GM23338 (cell line): Measurements from ENCODE around the gene GEMIN2. TPM values are rescaled to one million over a fixed set of nuclear protein-coding genes. Genes with fewer than 3 reads are reported as not detected.

Experiments
- ATAC-seq: fragments of 200-7000 bp; cut with Tn5 transposase; 3 replicates; pipeline ENCODE4 v1.9.1; 2020
- DNase-seq: peaks from one replicate; pipeline ENCODE4 v3.0.0-alpha.2; 2015; ENCODE audit warnings: low spot score
- H2AFZ ChIP-seq: fragments of 200-600 bp; sonication (generic); 2 replicates; pipeline ENCODE4 v1.8.0; 2016; ENCODE audit warnings: antibody characterized with exemption, mild to moderate bottlenecking, moderate library complexity
- H3F3A ChIP-seq: fragments of 200-600 bp; sonication (generic); replicated peaks from 2 replicates; pipeline ENCODE4 v1.8.0; 2017; ENCODE audit warnings: antibody characterized with exemption, mixed run types, low read depth
- H3K27ac ChIP-seq: fragments of 200-600 bp; sonication (generic); 2 replicates; pipeline ENCODE4 v1.6.1; 2016; ENCODE audit warnings: low read depth
- H3K27me3 ChIP-seq: fragments of 200-600 bp; sonication (generic); 2 replicates; pipeline ENCODE4 v1.8.0; 2016; ENCODE audit warnings: mild to moderate bottlenecking, mixed run types, moderate library complexity; ENCODE audit not compliant: insufficient read depth
- H3K36me3 ChIP-seq: fragments of 200-600 bp; sonication (generic); 2 replicates; pipeline ENCODE4 v1.8.0; 2016; ENCODE audit warnings: mild to moderate bottlenecking; ENCODE audit not compliant: insufficient read depth
- H3K4me1 ChIP-seq: fragments of 200-600 bp; sonication (generic); 2 replicates; pipeline ENCODE4 v1.8.0; 2016; ENCODE audit warnings: mild to moderate bottlenecking, moderate library complexity; ENCODE audit not compliant: insufficient read depth
- H3K4me2 ChIP-seq: fragments of 200-600 bp; sonication (generic); 2 replicates; pipeline ENCODE4 v1.7.1; 2017; ENCODE audit warnings: mixed run types
- H3K4me3 ChIP-seq: fragments of 200-600 bp; sonication (generic); 2 replicates; pipeline ENCODE4 v1.6.1; 2016; ENCODE audit warnings: mixed run types
- H3K79me2 ChIP-seq: fragments of 200-600 bp; sonication (generic); replicated peaks from 2 replicates; pipeline ENCODE4 v1.8.0; 2017; ENCODE audit warnings: mild to moderate bottlenecking; ENCODE audit not compliant: insufficient read depth
- H3K9me2 ChIP-seq: fragments of 200-600 bp; sonication (generic); 2 replicates; pipeline ENCODE4 v1.8.0; 2017; ENCODE audit not compliant: insufficient read depth
- H4K20me1 ChIP-seq: fragments of 200-600 bp; sonication (generic); replicated peaks from 2 replicates; pipeline ENCODE4 v1.8.0; 2017; ENCODE audit warnings: mild to moderate bottlenecking; ENCODE audit not compliant: insufficient read depth
- H3K27ac Mint-ChIP-seq: 2 replicates; pipeline ENCODE4 v1.8.0; 2020; ENCODE audit warnings: inconsistent platforms, mild to moderate bottlenecking, moderate library complexity, mixed read lengths
- H3K27me3 Mint-ChIP-seq: 3 replicates; pipeline ENCODE4 v1.8.0; 2022; ENCODE audit warnings: low read depth, mild to moderate bottlenecking, moderate library complexity, mixed read lengths, inconsistent platforms; ENCODE audit not compliant: insufficient read depth, poor library complexity
- H3K36me3 Mint-ChIP-seq: 3 replicates; pipeline ENCODE4 v1.8.0; 2021; ENCODE audit warnings: low read depth, mild to moderate bottlenecking, inconsistent platforms, moderate library complexity, mixed read lengths
- H3K4me1 Mint-ChIP-seq: 3 replicates; pipeline ENCODE4 v1.8.0; 2020; ENCODE audit warnings: mild to moderate bottlenecking, inconsistent platforms, mixed read lengths
- H3K4me3 Mint-ChIP-seq: 3 replicates; pipeline ENCODE4 v1.8.0; 2021; ENCODE audit warnings: moderate library complexity, mild to moderate bottlenecking, inconsistent platforms, mixed read lengths
- H3K9me3 Mint-ChIP-seq: 3 replicates; pipeline ENCODE4 v1.8.0; 2020; ENCODE audit warnings: moderate library complexity, mild to moderate bottlenecking, inconsistent platforms, mixed read lengths
- CREB1 ChIP-seq: fragments of 250-450 bp; sonication (Bioruptor Pico); IDR thresholded peaks from 2 replicates; pipeline ENCODE4 v1.5.0; 2020; ENCODE audit warnings: low read depth, mild to moderate bottlenecking, moderate library complexity
- EZH2 ChIP-seq: fragments of 200-600 bp; sonication (generic); IDR thresholded peaks from one replicate; pipeline ENCODE4 v1.8.0; 2017; ENCODE audit warnings: antibody characterized with exemption, mild to moderate bottlenecking, low read depth; ENCODE audit not compliant: unreplicated experiment
- EZH2phosphoT487 ChIP-seq: fragments of 200-600 bp; sonication (generic); IDR thresholded peaks from one replicate; pipeline ENCODE4 v1.8.1; 2018; ENCODE audit warnings: antibody characterized with exemption; ENCODE audit not compliant: unreplicated experiment
- JUNB ChIP-seq: IDR thresholded peaks from one replicate; pipeline ENCODE4 v1.6.1; 2016; ENCODE audit warnings: antibody characterized with exemption; ENCODE audit not compliant: unreplicated experiment
- STAT1 ChIP-seq: IDR thresholded peaks from one replicate; pipeline ENCODE4 v1.6.1; 2016; ENCODE audit warnings: antibody characterized with exemption; ENCODE audit not compliant: unreplicated experiment
- ZNF114 ChIP-seq: fragments of 250-450 bp; sonication (Bioruptor Pico); IDR thresholded peaks from 2 replicates; pipeline ENCODE4 v1.5.0; 2020; ENCODE audit warnings: mild to moderate bottlenecking, moderate library complexity
- ZNF331 ChIP-seq: fragments of 250-450 bp; sonication (Bioruptor Pico); IDR thresholded peaks from 2 replicates; pipeline ENCODE4 v1.5.0; 2020; ENCODE audit warnings: low read depth, mild to moderate bottlenecking, moderate library complexity
- polyA plus RNA-seq: library from polyadenylated mRNA; unstranded; fragments of >200 nt; fragmentation: Nextera tagmentation; extraction: Ambion mirVana; gene quantifications from 2 replicates; pipeline ENCODE4 v1.2.1, GENCODE V29; 2016
- total RNA-seq: library from RNA; depleted of rRNA; stranded (reverse); fragments of >200 nt; shearing (Covaris generic); gene quantifications from 2 replicates; pipeline ENCODE4 v1.2.3, GENCODE V29; 2014
- TF ChIP-seq, protein P1 (sequence below): fragments of 250-450 bp; sonication (Bioruptor Pico); IDR thresholded peaks from 2 replicates; pipeline ENCODE4 v1.5.0; 2020; ENCODE audit warnings: mild to moderate bottlenecking, moderate library complexity
- TF ChIP-seq, protein P2 (sequence below), 2 experiments: fragments of 200-600 bp in 1 of 2; sonication (generic) in 1 of 2; conservative IDR thresholded peaks; 2 replicates each; pipeline versions ENCODE4 v1.5.1 to v1.6.1; 2016 to 2017; ENCODE audit warnings: antibody characterized with exemption in 2 of 2, low read depth in 2 of 2, mild to moderate bottlenecking in 2 of 2, moderate library complexity in 1 of 2
- TF ChIP-seq, protein P3 (sequence below): IDR thresholded peaks from 2 replicates; pipeline ENCODE4 v1.6.1; 2016; ENCODE audit warnings: antibody characterized with exemption
- TF ChIP-seq, protein P4 (sequence below): IDR thresholded peaks from one replicate; pipeline ENCODE4 v1.6.1; 2018; ENCODE audit warnings: antibody characterized with exemption; ENCODE audit not compliant: unreplicated experiment

Gene GEMIN2
- total and polyA plus RNA-seq, 2 experiments from 2014 or later, result 37.0 to 61.6 TPM

DNA sequence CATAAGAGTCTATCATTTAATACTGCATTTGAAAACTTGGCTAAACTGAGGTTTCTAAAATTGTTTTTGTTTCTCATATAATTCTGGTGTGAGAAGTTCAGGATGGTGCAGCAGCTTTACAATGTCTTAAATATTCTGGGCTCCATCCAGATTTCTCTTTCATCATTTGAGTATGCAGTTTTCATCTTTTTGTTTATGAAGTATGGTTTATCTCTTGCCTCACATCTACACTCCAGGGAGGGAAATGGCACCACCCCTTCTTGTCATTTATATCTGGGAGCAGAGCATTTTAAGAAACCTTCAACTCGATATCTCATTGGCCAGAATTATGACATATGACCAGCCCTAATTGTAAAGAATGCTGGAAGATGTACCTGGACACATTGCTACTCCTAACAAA, 24.3 kb downstream of the GEMIN2 start (continued):
- TF ChIP-seq, protein P1, sequence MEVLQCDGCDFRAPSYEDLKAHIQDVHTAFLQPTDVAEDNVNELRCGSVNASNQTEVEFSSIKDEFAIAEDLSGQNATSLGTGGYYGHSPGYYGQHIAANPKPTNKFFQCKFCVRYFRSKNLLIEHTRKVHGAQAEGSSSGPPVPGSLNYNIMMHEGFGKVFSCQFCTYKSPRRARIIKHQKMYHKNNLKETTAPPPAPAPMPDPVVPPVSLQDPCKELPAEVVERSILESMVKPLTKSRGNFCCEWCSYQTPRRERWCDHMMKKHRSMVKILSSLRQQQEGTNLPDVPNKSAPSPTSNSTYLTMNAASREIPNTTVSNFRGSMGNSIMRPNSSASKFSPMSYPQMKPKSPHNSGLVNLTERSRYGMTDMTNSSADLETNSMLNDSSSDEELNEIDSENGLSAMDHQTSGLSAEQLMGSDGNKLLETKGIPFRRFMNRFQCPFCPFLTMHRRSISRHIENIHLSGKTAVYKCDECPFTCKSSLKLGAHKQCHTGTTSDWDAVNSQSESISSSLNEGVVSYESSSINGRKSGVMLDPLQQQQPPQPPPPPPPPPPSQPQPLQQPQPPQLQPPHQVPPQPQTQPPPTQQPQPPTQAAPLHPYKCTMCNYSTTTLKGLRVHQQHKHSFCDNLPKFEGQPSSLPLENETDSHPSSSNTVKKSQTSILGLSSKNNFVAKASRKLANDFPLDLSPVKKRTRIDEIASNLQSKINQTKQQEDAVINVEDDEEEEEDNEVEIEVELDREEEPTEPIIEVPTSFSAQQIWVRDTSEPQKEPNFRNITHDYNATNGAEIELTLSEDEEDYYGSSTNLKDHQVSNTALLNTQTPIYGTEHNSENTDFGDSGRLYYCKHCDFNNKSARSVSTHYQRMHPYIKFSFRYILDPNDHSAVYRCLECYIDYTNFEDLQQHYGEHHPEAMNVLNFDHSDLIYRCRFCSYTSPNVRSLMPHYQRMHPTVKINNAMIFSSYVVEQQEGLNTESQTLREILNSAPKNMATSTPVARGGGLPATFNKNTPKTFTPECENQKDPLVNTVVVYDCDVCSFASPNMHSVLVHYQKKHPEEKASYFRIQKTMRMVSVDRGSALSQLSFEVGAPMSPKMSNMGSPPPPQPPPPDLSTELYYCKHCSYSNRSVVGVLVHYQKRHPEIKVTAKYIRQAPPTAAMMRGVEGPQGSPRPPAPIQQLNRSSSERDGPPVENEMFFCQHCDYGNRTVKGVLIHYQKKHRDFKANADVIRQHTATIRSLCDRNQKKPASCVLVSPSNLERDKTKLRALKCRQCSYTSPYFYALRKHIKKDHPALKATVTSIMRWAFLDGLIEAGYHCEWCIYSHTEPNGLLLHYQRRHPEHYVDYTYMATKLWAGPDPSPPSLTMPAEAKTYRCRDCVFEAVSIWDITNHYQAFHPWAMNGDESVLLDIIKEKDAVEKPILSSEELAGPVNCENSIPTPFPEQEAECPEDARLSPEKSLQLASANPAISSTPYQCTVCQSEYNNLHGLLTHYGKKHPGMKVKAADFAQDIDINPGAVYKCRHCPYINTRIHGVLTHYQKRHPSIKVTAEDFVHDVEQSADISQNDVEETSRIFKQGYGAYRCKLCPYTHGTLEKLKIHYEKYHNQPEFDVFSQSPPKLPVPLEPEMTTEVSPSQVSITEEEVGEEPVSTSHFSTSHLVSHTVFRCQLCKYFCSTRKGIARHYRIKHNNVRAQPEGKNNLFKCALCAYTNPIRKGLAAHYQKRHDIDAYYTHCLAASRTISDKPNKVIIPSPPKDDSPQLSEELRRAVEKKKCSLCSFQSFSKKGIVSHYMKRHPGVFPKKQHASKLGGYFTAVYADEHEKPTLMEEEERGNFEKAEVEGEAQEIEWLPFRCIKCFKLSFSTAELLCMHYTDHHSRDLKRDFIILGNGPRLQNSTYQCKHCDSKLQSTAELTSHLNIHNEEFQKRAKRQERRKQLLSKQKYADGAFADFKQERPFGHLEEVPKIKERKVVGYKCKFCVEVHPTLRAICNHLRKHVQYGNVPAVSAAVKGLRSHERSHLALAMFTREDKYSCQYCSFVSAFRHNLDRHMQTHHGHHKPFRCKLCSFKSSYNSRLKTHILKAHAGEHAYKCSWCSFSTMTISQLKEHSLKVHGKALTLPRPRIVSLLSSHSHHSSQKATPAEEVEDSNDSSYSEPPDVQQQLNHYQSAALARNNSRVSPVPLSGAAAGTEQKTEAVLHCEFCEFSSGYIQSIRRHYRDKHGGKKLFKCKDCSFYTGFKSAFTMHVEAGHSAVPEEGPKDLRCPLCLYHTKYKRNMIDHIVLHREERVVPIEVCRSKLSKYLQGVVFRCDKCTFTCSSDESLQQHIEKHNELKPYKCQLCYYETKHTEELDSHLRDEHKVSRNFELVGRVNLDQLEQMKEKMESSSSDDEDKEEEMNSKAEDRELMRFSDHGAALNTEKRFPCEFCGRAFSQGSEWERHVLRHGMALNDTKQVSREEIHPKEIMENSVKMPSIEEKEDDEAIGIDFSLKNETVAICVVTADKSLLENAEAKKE, result no peak

DNA sequence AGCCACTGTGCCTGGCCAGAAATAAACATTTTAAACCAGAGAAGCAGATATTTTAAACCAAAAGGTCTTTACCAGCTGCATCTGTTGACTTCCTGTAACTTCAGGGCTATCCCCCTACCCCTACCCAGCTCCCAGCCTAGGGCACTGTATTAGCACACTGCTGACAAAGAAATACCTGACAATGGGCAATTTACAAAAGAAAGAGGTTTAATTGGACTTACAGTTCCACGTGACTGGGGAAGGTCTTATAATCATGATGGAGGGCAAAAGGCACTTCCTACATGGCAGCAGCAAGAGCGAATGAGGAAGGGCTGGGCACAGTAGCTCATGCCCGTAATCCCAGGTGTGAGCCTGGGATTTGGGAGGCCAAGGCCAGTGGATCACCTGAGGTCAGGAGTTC, 26.0 kb downstream of the GEMIN2 start:
- Histone ChIP-seq H3K4me2 (no peak overlapping the region), H3K36me3 (peaks cover 5% of the 10 kb centered on the region; the same call in 1 of the 2 replicates), H3K79me2 (no peaks in the 10 kb centered on the region), H3F3A (no peaks in the 10 kb centered on the region), H3K4me3 (no peak overlapping the region), H3K27me3 (no peaks in the 10 kb centered on the region), H4K20me1 (no peaks in the 10 kb centered on the region), H3K4me1 (peaks cover 4% of the 10 kb centered on the region; the same call in 1 of the 2 replicates), H2AFZ (no peak overlapping the region), H3K9me2 (no peaks in the 10 kb centered on the region), H3K27ac (no peak overlapping the region)
- Mint-ChIP-seq H3K4me3 (no peak overlapping the region), H3K4me1 (peaks cover 4% of the 10 kb centered on the region; the same call in 1 of the 3 replicates), H3K27me3 (peaks cover 9% of the 10 kb centered on the region), H3K27ac (no peak overlapping the region), H3K9me3 (peaks cover 28% of the 10 kb centered on the region), H3K36me3 (peaks cover 60% of the 10 kb centered on the region)
- peak; percentile 63 for DNase-seq
- ATAC-seq, result peak; percentile 91
- TF ChIP-seq, protein P2, sequence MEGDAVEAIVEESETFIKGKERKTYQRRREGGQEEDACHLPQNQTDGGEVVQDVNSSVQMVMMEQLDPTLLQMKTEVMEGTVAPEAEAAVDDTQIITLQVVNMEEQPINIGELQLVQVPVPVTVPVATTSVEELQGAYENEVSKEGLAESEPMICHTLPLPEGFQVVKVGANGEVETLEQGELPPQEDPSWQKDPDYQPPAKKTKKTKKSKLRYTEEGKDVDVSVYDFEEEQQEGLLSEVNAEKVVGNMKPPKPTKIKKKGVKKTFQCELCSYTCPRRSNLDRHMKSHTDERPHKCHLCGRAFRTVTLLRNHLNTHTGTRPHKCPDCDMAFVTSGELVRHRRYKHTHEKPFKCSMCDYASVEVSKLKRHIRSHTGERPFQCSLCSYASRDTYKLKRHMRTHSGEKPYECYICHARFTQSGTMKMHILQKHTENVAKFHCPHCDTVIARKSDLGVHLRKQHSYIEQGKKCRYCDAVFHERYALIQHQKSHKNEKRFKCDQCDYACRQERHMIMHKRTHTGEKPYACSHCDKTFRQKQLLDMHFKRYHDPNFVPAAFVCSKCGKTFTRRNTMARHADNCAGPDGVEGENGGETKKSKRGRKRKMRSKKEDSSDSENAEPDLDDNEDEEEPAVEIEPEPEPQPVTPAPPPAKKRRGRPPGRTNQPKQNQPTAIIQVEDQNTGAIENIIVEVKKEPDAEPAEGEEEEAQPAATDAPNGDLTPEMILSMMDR (conservative IDR thresholded peaks at IDR 0.05; ENCODE audit: low read depth in 2 of 2), result no peak
- TF ChIP-seq, protein P3, sequence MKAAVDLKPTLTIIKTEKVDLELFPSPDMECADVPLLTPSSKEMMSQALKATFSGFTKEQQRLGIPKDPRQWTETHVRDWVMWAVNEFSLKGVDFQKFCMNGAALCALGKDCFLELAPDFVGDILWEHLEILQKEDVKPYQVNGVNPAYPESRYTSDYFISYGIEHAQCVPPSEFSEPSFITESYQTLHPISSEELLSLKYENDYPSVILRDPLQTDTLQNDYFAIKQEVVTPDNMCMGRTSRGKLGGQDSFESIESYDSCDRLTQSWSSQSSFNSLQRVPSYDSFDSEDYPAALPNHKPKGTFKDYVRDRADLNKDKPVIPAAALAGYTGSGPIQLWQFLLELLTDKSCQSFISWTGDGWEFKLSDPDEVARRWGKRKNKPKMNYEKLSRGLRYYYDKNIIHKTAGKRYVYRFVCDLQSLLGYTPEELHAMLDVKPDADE, result no peak
- TF ChIP-seq EZH2phosphoT487 (no peak), EZH2 (no peak), STAT1 (no peak), CREB1 (no peak), JUNB (no peak), ZNF114 (CRISPR knock-in tag) (no peak), ZNF331 (CRISPR knock-in tag) (no peak)
- TF ChIP-seq, protein P4, sequence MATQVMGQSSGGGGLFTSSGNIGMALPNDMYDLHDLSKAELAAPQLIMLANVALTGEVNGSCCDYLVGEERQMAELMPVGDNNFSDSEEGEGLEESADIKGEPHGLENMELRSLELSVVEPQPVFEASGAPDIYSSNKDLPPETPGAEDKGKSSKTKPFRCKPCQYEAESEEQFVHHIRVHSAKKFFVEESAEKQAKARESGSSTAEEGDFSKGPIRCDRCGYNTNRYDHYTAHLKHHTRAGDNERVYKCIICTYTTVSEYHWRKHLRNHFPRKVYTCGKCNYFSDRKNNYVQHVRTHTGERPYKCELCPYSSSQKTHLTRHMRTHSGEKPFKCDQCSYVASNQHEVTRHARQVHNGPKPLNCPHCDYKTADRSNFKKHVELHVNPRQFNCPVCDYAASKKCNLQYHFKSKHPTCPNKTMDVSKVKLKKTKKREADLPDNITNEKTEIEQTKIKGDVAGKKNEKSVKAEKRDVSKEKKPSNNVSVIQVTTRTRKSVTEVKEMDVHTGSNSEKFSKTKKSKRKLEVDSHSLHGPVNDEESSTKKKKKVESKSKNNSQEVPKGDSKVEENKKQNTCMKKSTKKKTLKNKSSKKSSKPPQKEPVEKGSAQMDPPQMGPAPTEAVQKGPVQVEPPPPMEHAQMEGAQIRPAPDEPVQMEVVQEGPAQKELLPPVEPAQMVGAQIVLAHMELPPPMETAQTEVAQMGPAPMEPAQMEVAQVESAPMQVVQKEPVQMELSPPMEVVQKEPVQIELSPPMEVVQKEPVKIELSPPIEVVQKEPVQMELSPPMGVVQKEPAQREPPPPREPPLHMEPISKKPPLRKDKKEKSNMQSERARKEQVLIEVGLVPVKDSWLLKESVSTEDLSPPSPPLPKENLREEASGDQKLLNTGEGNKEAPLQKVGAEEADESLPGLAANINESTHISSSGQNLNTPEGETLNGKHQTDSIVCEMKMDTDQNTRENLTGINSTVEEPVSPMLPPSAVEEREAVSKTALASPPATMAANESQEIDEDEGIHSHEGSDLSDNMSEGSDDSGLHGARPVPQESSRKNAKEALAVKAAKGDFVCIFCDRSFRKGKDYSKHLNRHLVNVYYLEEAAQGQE, result no peak
